Uterus (tissue), 4 donors: ENCODE results near the gene ZNF619. TPM values are rescaled to one million over a fixed set of nuclear protein-coding genes. Genes with fewer than 3 reads are reported as not detected.
A peak's percentile ranks its signal among the peaks of the same experiment; 100 is the strongest.
"Not testable (repeated sequence)": the region's sequence is repeated elsewhere in the genome, so short reads cannot be mapped to it uniquely, and the experiment has no call there.

ENCODE experiments used
- DNase-seq, 2 donors: peaks; one replicate each; pipeline ENCODE4 v3.0.0-alpha.2; 2019 to 2020
- H3K27ac ChIP-seq, 2 donors: fragments of 200-600 bp; sonication (generic); 1 replicate in 1 of 2; 2 replicates in 1 of 2; pipeline ENCODE4 v1.5.1; 2016 to 2018
- H3K27me3 ChIP-seq, 2 donors: fragments of 200-600 bp; sonication (generic); one replicate each; pipeline ENCODE4 v1.5.1; 2018 to 2019; ENCODE audit warnings: control low read depth in 1 of 2
- H3K36me3 ChIP-seq, 2 donors: fragments of 200-600 bp; sonication (generic); one replicate each; pipeline ENCODE4 v1.5.1; 2019; ENCODE audit warnings: control low read depth in 1 of 2
- H3K4me1 ChIP-seq, 2 donors: fragments of 200-600 bp; sonication (generic); one replicate each; pipeline ENCODE4 v1.5.1; 2018 to 2019; ENCODE audit warnings: control low read depth in 1 of 2
- H3K4me3 ChIP-seq, 2 donors: fragments of 200-600 bp; sonication (generic); 1 replicate in 1 of 2; 2 replicates in 1 of 2; pipeline ENCODE4 v1.5.1; 2018 to 2019; ENCODE audit warnings: mild to moderate bottlenecking in 1 of 2
- H3K9me3 ChIP-seq, 2 donors: fragments of 200-600 bp; sonication (generic); one replicate each; pipeline ENCODE4 v1.5.1; 2019; ENCODE audit warnings: control low read depth in 1 of 2
- CTCF ChIP-seq, 4 experiments: fragments of 200-600 bp in 2 of 4; fragments of 450-650 bp in 2 of 4; sonication (generic) in 2 of 4; IDR thresholded peaks; one replicate each; pipeline ENCODE4 v1.5.1; 2016 to 2019; ENCODE audit warnings: antibody characterized with exemption in 4 of 4, mild to moderate bottlenecking in 2 of 4, moderate library complexity in 1 of 4
- POLR2A ChIP-seq, 2 donors: fragments of 450-650 bp; IDR thresholded peaks; one replicate each; pipeline ENCODE4 v1.6.1; 2016; ENCODE audit warnings: antibody characterized with exemption in 2 of 2, mild to moderate bottlenecking in 1 of 2, moderate library complexity in 1 of 2
- intact Hi-C: fragments of 100-400 bp; cut with DNase I; formaldehyde crosslinking; loops from one replicate; pipeline ENCODE4 v1.15.1; 2023; ENCODE audit warnings: low total_unique reads
- total RNA-seq, 4 donors: library from RNA; depleted of rRNA in 3 of 4; stranded (reverse); fragments of >200 nt in 3 of 4; gene quantifications; one replicate each; pipeline versions ENCODE4 v1.1.0 to v1.2.4, GENCODE V29; 2014 to 2023
- donor health status: DM: yes; HTN: yes; CAD: no.

The ZNF619 gene
- total RNA-seq, 4 donors from 2014 or later, result 0.59 to 11.9 (median 6.1) TPM

- no peaks in the 10 kb centered on the region for H3K27me3 ChIP-seq
- H3K27ac ChIP-seq, result peak overlapping the region; percentile 86 to 90
- no peaks in the 10 kb centered on the region for H3K36me3 ChIP-seq
Measured at GRCh38 chr3:40458473-40458872, 18.4 kb upstream of the ZNF619 start.

GRCh38 chr3:40460481-40460880 is 16.4 kb upstream of the ZNF619 start:
- H3K4me3 ChIP-seq, H3K27ac ChIP-seq, H3K9me3 ChIP-seq, intact Hi-C loops, DNase-seq, H3K36me3 ChIP-seq, H3K27me3 ChIP-seq: not testable (repeated sequence)
- H3K4me1 ChIP-seq, result peaks cover 11 to 12% of the 10 kb centered on the region in 2 donors

More at GRCh38 chr3:40458473-40458872, 18.4 kb upstream of the ZNF619 start:
- no peak for DNase-seq
- TF ChIP-seq POLR2A (IDR thresholded peaks at IDR 0.05) (no peak), CTCF (IDR thresholded peaks at IDR 0.05) (no peak)
- H3K4me1 ChIP-seq, result peaks cover 11 to 12% of the 10 kb centered on the region in 2 donors
- intact Hi-C loops, result loop anchor here (10.0 kb wide), 1 partner anchor 144 kb away; no protein-coding TSS in a partner anchor
- H3K4me3 ChIP-seq, result peak overlapping the region; percentile 50 to 84
- no peaks in the 10 kb centered on the region for H3K9me3 ChIP-seq

GRCh38 chr3:40461161-40461560 is 15.8 kb upstream of the ZNF619 start:
- Histone ChIP-seq H3K27ac (no peak overlapping the region), H3K4me1 (peaks cover 11 to 12% of the 10 kb centered on the region in 2 donors), H3K27me3 (no peaks in the 10 kb centered on the region), H3K9me3 (no peaks in the 10 kb centered on the region), H3K4me3 (no peak overlapping the region), H3K36me3 (no peaks in the 10 kb centered on the region)
- intact Hi-C loops, result no loop called here
- DNase-seq, result no peak
- TF ChIP-seq POLR2A (IDR thresholded peaks at IDR 0.05) (no peak), CTCF (IDR thresholded peaks at IDR 0.05) (no peak)

- DNase-seq, H3K4me3 ChIP-seq, H3K27ac ChIP-seq, H3K9me3 ChIP-seq, intact Hi-C loops, H3K36me3 ChIP-seq, H3K4me1 ChIP-seq, H3K27me3 ChIP-seq: not testable (repeated sequence)
Measured at GRCh38 chr3:40462838-40463237, 14.1 kb upstream of the ZNF619 start.

GRCh38 chr3:40463579-40463978 is 13.3 kb upstream of the ZNF619 start:
- DNase-seq, result no peak
- H3K36me3 ChIP-seq, result no peaks in the 10 kb centered on the region
- TF ChIP-seq CTCF (IDR thresholded peaks at IDR 0.05) (no peak), POLR2A (IDR thresholded peaks at IDR 0.05) (no peak)

GRCh38 chr3:40464339-40465110 is 12.4 kb upstream of the ZNF619 start:
- H3K4me3 ChIP-seq, result no peak overlapping the region

More at GRCh38 chr3:40463579-40463978, 13.3 kb upstream of the ZNF619 start:
- peaks cover 1 to 2% of the 10 kb centered on the region in 2 donors for H3K4me1 ChIP-seq
- no peak overlapping the region for H3K27ac ChIP-seq
- no peaks in the 10 kb centered on the region for H3K27me3 ChIP-seq
- intact Hi-C loops, result no loop called here
- no peak overlapping the region for H3K4me3 ChIP-seq
- no peaks in the 10 kb centered on the region for H3K9me3 ChIP-seq

More at GRCh38 chr3:40464339-40465110, 12.4 kb upstream of the ZNF619 start:
- H3K9me3 ChIP-seq, result no peaks in the 10 kb centered on the region
- peaks cover 0 to 2% of the 10 kb centered on the region in 2 donors for H3K4me1 ChIP-seq
- intact Hi-C loops, result no loop called here
- H3K27ac ChIP-seq, result no peak overlapping the region
- TF ChIP-seq POLR2A (IDR thresholded peaks at IDR 0.05) (no peak), CTCF (IDR thresholded peaks at IDR 0.05) (no peak)
- no peaks in the 10 kb centered on the region for H3K36me3 ChIP-seq
- no peak for DNase-seq
- H3K27me3 ChIP-seq, result no peaks in the 10 kb centered on the region
